Measurements from ENCODE around the gene CCT4.
A peak's percentile ranks its signal among the peaks of the same experiment; 100 is the strongest.

DNA sequence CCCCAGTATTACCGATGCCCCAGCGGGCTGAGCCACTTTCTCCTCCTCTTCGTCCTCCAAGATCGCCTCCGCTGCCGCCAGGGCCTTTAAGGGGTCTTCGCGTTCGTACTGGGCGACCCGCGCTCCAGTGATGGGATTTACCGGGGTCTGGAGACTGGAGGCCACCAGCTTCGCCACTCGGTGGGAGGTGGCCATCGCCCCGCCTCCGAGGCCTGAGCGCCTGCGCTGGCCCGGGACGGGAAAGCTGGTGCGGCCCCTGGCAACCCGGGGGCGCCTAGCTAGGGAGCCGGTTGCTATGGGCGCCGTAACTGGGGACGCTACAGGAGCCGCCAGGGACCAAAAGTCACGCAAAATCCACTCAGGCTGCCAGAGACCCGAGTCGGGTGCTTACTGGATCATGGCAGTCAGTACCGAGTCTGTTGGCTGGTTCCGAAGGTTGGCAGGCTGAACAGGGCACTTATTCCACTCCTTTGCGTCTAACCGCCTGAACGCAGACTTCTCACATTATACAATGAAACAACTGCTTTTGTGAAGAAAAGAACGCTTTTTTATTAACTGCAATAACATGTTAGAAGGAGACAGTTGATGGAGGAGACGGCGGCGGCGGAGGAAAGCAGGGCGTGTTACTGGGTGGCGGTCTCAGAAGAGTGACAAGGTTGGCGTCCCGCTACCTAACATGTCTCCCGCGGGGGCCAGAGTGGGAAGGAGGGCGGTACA, 34.5 kb downstream of the CCT4 start, which contains the start of gene FAM161A:
- TF ChIP-seq TFCP2L1 (CRISPR knock-in tag; IDR thresholded peaks at IDR 0.05) (no peak; the same call in 1 of the 2 replicates), POLR2A (IDR thresholded peaks at IDR 0.05; ENCODE audit: low read length) (peak; percentile 70), HDAC2 (IDR thresholded peaks at IDR 0.05) (peak; percentile 53; the same call in 1 of the 2 replicates), KDM1A (IDR thresholded peaks at IDR 0.05; ENCODE audit: low read depth) (peak; percentile 77; the same call in 1 of the 2 replicates), RAD21 (conservative IDR thresholded peaks at IDR 0.05 in 1 of 2, IDR thresholded peaks at IDR 0.05 in 1 of 2) (0 out of 5 replicates have a peak, but pooled peaks of 1 of the 2 experiments have one; percentile 11), SREBF2 (IDR thresholded peaks at IDR 0.05) (no peak), CEBPB (IDR thresholded peaks at IDR 0.05) (no peak), EP300 (IDR thresholded peaks at IDR 0.05) (no peak), ESRRA (IDR thresholded peaks at IDR 0.05; ENCODE audit: borderline replicate concordance, low read length) (no peak)
- TF ChIP-seq, protein P1, sequence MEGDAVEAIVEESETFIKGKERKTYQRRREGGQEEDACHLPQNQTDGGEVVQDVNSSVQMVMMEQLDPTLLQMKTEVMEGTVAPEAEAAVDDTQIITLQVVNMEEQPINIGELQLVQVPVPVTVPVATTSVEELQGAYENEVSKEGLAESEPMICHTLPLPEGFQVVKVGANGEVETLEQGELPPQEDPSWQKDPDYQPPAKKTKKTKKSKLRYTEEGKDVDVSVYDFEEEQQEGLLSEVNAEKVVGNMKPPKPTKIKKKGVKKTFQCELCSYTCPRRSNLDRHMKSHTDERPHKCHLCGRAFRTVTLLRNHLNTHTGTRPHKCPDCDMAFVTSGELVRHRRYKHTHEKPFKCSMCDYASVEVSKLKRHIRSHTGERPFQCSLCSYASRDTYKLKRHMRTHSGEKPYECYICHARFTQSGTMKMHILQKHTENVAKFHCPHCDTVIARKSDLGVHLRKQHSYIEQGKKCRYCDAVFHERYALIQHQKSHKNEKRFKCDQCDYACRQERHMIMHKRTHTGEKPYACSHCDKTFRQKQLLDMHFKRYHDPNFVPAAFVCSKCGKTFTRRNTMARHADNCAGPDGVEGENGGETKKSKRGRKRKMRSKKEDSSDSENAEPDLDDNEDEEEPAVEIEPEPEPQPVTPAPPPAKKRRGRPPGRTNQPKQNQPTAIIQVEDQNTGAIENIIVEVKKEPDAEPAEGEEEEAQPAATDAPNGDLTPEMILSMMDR (IDR thresholded peaks at IDR 0.05) = no peak
- TF ChIP-seq, protein P2, sequence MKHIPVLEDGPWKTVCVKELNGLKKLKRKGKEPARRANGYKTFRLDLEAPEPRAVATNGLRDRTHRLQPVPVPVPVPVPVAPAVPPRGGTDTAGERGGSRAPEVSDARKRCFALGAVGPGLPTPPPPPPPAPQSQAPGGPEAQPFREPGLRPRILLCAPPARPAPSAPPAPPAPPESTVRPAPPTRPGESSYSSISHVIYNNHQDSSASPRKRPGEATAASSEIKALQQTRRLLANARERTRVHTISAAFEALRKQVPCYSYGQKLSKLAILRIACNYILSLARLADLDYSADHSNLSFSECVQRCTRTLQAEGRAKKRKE (CRISPR knock-in tag; IDR thresholded peaks at IDR 0.05; ENCODE audit: low read depth) = no peak
- TF ChIP-seq, protein P3, sequence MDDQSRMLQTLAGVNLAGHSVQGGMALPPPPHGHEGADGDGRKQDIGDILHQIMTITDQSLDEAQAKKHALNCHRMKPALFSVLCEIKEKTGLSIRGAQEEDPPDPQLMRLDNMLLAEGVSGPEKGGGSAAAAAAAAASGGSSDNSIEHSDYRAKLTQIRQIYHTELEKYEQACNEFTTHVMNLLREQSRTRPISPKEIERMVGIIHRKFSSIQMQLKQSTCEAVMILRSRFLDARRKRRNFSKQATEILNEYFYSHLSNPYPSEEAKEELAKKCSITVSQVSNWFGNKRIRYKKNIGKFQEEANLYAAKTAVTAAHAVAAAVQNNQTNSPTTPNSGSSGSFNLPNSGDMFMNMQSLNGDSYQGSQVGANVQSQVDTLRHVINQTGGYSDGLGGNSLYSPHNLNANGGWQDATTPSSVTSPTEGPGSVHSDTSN (IDR thresholded peaks at IDR 0.05) = 0 out of 2 replicates have a peak, but pooled peaks have one; percentile 25
